KOPT-K1 (cell line): ENCODE data around the gene ZBTB5.
A peak's percentile ranks its signal among the peaks of the same experiment; 100 is the strongest.
"Not testable (repeated sequence)": the region's sequence is repeated elsewhere in the genome, so short reads cannot be mapped to it uniquely, and the experiment has no call there.

Source experiments
- H3K27ac ChIP-seq: fragments of 200-600 bp; sonication (generic); 2 replicates; pipeline ENCODE4 v1.5.1; 2016; ENCODE audit warnings: antibody characterized with exemption, mild to moderate bottlenecking, low read depth, low read length; ENCODE audit not compliant: poor library complexity, severe bottlenecking
- H3K36me3 ChIP-seq: fragments of 200-600 bp; sonication (generic); 2 replicates; pipeline ENCODE4 v1.5.1; 2017; ENCODE audit warnings: antibody characterized with exemption, mild to moderate bottlenecking, low read length, moderate library complexity; ENCODE audit not compliant: insufficient read depth
- H3K9me3 ChIP-seq: fragments of 200-600 bp; sonication (generic); 2 replicates; pipeline ENCODE4 v1.5.1; 2017; ENCODE audit warnings: antibody characterized with exemption, low read length, mild to moderate bottlenecking; ENCODE audit not compliant: insufficient read depth, poor library complexity, severe bottlenecking

ZBTB5 gene

GRCh38 chr9:37414503-37414943 lies 50.7 kb downstream of the ZBTB5 start:
- no peaks in the 10 kb centered on the region for H3K36me3 ChIP-seq
- H3K27ac ChIP-seq = no peak overlapping the region
- H3K9me3 ChIP-seq = no peaks in the 10 kb centered on the region

GRCh38 chr9:37413311-37413710 lies 51.9 kb downstream of the ZBTB5 start:
- Histone ChIP-seq H3K27ac (no peak overlapping the region), H3K36me3 (no peaks in the 10 kb centered on the region)

GRCh38 chr9:37412431-37413151 lies 52.7 kb downstream of the ZBTB5 start:
- Histone ChIP-seq H3K27ac (no peak overlapping the region), H3K9me3 (no peaks in the 10 kb centered on the region), H3K36me3 (no peaks in the 10 kb centered on the region)

More at GRCh38 chr9:37413311-37413710, 51.9 kb downstream of the ZBTB5 start:
- H3K9me3 ChIP-seq = no peaks in the 10 kb centered on the region

GRCh38 chr9:37410969-37411785 lies 54.1 kb downstream of the ZBTB5 start:
- Histone ChIP-seq H3K9me3 (no peaks in the 10 kb centered on the region), H3K27ac (no peak overlapping the region), H3K36me3 (no peaks in the 10 kb centered on the region)

- H3K9me3 ChIP-seq = no peaks in the 10 kb centered on the region
- H3K27ac ChIP-seq = no peak overlapping the region
These were observed 54.8 kb downstream of the ZBTB5 start for GRCh38 chr9:37410354-37410861.

GRCh38 chr9:37408933-37409710 lies 56.1 kb downstream of the ZBTB5 start:
- Histone ChIP-seq H3K9me3 (no peaks in the 10 kb centered on the region), H3K27ac (peak overlapping the region; percentile 35), H3K36me3 (no peaks in the 10 kb centered on the region)

More at GRCh38 chr9:37410354-37410861, 54.8 kb downstream of the ZBTB5 start:
- no peaks in the 10 kb centered on the region for H3K36me3 ChIP-seq

GRCh38 chr9:37407468-37407867 lies 57.8 kb downstream of the ZBTB5 start:
- no peaks in the 10 kb centered on the region for H3K36me3 ChIP-seq
- no peak overlapping the region for H3K27ac ChIP-seq
- H3K9me3 ChIP-seq = no peaks in the 10 kb centered on the region

- Histone ChIP-seq H3K9me3 (no peaks in the 10 kb centered on the region), H3K36me3 (no peaks in the 10 kb centered on the region), H3K27ac (no peak overlapping the region)
These were observed 58.4 kb downstream of the ZBTB5 start for GRCh38 chr9:37406603-37407401.

- Histone ChIP-seq H3K36me3 (no peaks in the 10 kb centered on the region), H3K9me3 (no peaks in the 10 kb centered on the region), H3K27ac (no peak overlapping the region)
These were observed 59.4 kb downstream of the ZBTB5 start for GRCh38 chr9:37405764-37406380.

- no peaks in the 10 kb centered on the region for H3K9me3 ChIP-seq
- no peaks in the 10 kb centered on the region for H3K36me3 ChIP-seq
- H3K27ac ChIP-seq = no peak overlapping the region
These were observed 59.9 kb downstream of the ZBTB5 start for GRCh38 chr9:37405350-37405749.

GRCh38 chr9:37404590-37404989 lies 60.7 kb downstream of the ZBTB5 start:
- no peak overlapping the region for H3K27ac ChIP-seq
- no peaks in the 10 kb centered on the region for H3K36me3 ChIP-seq
- no peaks in the 10 kb centered on the region for H3K9me3 ChIP-seq

GRCh38 chr9:37399336-37399735 lies 65.9 kb downstream of the ZBTB5 start:
- H3K27ac ChIP-seq = no peak overlapping the region
- no peaks in the 10 kb centered on the region for H3K36me3 ChIP-seq
- no peaks in the 10 kb centered on the region for H3K9me3 ChIP-seq

GRCh38 chr9:37398464-37399025 lies 66.7 kb downstream of the ZBTB5 start:
- no peaks in the 10 kb centered on the region for H3K36me3 ChIP-seq
- H3K27ac ChIP-seq = no peak overlapping the region
- no peaks in the 10 kb centered on the region for H3K9me3 ChIP-seq

- not testable (repeated sequence) for H3K27ac ChIP-seq
These were observed 67.3 kb downstream of the ZBTB5 start for GRCh38 chr9:37397948-37398347.

More at GRCh38 chr9:37397948-37398347, 67.3 kb downstream of the ZBTB5 start:
- H3K9me3 ChIP-seq, H3K36me3 ChIP-seq: not testable (repeated sequence)
